ENCODE measurements around the gene OR7D2.

The OR7D2 gene

DNA sequence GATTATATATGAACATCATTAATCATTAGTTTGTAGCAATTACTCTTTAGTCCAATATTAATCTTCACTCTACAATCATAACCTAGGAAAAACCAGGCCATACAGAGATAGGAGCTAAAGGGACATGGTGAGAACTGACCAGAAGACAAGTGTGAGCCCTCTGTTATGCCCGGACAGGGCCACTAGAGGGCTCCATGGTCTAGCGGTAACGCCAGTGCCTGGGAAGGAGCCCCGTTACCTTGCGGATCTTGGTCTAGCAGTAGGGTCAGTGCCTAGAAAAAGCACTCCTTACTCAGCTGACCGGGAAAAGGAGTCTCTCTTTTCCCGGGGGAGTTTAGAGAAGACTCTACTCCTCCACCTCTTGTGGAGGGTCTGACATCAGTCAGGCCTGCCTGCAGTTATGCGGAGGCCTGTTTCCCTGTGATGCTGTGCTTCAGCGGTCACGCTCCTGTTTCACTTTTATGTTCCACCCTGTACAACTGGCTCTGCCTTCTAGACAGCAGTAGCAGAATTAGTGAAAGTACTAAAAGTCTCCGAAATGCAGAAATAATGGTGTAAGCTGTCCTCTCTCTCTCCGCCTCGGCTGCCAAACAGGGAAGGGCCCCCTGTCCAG, 26.8 kb downstream of the OR7D2 start:
- DNase-seq (ENCODE audit: low read depth, low spot score): peak; percentile 51

- DNase-seq (ENCODE audit: low read depth, low spot score): no peak
These were observed 40.7 kb downstream of the OR7D2 start, which contains the start of gene OR7D4 for GRCh38 chr19:9219489-9219888. Gene OR7D4 (minus strand): TSS chr19:9219589. CDS start chr19:9214837, 4,752 bp downstream.
